Stimulated activated CD4-positive, alpha-beta T cell treated with anti-CD3 and anti-CD28 coated beads, TNF-alpha, amount 100 ng/mL, for 24 hours (primary cell): ENCODE data around the gene CHMP4B.

ENCODE experiments used
- DNase-seq, 3 experiments: peaks; one replicate each; pipeline ENCODE4 v3.0.0-alpha.2; 2020; ENCODE audit warnings: low read depth in 3 of 3

Gene CHMP4B

GRCh38 chr20:33810885-33811775, at the start of gene CHMP4B:
CHMP4B (plus strand) TSS chr20:33811348; CDS start chr20:33811469, 121 bp downstream.
- DNase-seq = peak; percentile 96 to 98 (median 97)

GRCh38 chr20:33761698-33762250, 49.4 kb upstream of the CHMP4B start:
- no peak for DNase-seq

GRCh38 chr20:33765099-33765498, 46.0 kb upstream of the CHMP4B start:
- DNase-seq = no peak

GRCh38 chr20:33765592-33765991, 45.6 kb upstream of the CHMP4B start:
- DNase-seq = no peak

- DNase-seq = no peak
Observed at GRCh38 chr20:33766686-33767085, 44.5 kb upstream of the CHMP4B start.

GRCh38 chr20:33767777-33768138, 43.4 kb upstream of the CHMP4B start:
- no peak for DNase-seq

- no peak for DNase-seq
Observed at GRCh38 chr20:33769043-33769442, 42.1 kb upstream of the CHMP4B start.

- no peak for DNase-seq
Observed at GRCh38 chr20:33770005-33770404, 41.1 kb upstream of the CHMP4B start.

- no peak for DNase-seq
Observed at GRCh38 chr20:33771938-33772337, 39.2 kb upstream of the CHMP4B start.

GRCh38 chr20:33772439-33772838, 38.7 kb upstream of the CHMP4B start:
- no peak for DNase-seq

- DNase-seq = peak in 1 of 3 experiments; percentile 7
Observed at GRCh38 chr20:33773412-33774089, 37.6 kb upstream of the CHMP4B start.

GRCh38 chr20:33777816-33778215, 33.3 kb upstream of the CHMP4B start:
- no peak for DNase-seq

- DNase-seq = no peak
Observed at GRCh38 chr20:33781133-33781532, 30.0 kb upstream of the CHMP4B start.

- DNase-seq = no peak
Observed at GRCh38 chr20:33781945-33782344, 29.2 kb upstream of the CHMP4B start.

GRCh38 chr20:33783256-33783655, 27.9 kb upstream of the CHMP4B start:
- DNase-seq = no peak

GRCh38 chr20:33783818-33784217, 27.3 kb upstream of the CHMP4B start:
- no peak for DNase-seq

GRCh38 chr20:33784225-33784624, 26.9 kb upstream of the CHMP4B start:
- no peak for DNase-seq

- no peak for DNase-seq
Observed at GRCh38 chr20:33785503-33785902, 25.6 kb upstream of the CHMP4B start.

GRCh38 chr20:33787253-33787891, 23.8 kb upstream of the CHMP4B start:
- DNase-seq = no peak

- no peak for DNase-seq
Observed at GRCh38 chr20:33788351-33789049, 22.6 kb upstream of the CHMP4B start.

GRCh38 chr20:33789109-33789857, 21.9 kb upstream of the CHMP4B start:
- no peak for DNase-seq
